Inflammatory macrophage treated with lipopolysaccharide for 4 hours (primary cell): Measurements from ENCODE around the gene SNX25.
"Not testable (repeated sequence)": the region's sequence is repeated elsewhere in the genome, so short reads cannot be mapped to it uniquely, and the experiment has no call there.

ENCODE experiments used
- DNase-seq: peaks from one replicate; pipeline ENCODE4 v3.0.0-alpha.2; 2020

SNX25 gene

DNA sequence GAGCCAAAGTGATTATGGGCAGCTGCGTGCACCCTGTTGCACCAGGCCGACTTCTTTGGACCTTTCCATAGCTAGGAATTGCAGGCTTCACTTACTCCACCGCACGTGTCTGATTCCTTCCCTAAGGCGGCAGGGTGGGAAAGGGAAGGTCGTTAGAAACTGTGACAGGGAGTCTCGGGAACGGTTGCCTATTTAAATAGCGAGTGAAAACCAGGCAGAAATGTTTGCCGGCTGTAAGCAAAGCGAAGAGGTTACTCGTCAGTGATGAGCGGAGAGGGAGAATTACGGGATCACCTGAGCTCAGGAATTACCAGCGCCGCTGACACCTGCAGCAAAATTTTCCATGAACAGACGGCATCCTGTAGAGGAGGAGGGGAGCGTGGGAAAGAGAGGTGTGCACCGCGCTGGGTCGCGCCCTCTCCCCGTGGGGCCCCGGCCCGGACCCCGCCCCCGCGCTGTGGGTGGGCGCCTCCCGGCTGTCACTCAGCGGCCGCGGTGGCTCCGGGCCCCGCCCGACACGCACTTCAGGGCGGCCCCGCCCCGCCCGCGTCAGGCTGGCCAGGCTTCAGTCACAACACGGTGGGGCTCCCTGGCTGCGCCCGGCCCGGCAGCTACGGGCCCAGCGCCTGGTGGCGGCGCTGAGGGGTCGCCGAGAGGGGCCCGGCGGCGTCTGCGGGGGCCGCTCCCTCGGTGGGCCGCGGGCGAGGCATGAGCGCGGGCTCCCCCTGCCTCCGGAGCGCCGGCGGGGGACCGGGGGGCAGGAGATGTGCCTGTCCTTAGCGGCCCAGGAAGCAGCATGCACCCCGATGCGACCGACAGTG, at the start of gene SNX25:
TSS of gene SNX25 (plus strand) at position 568 of the 821 bp plus-strand sequence. CDS start at position 797, 229 bp downstream.
- DNase-seq, result peak; percentile 70

DNA sequence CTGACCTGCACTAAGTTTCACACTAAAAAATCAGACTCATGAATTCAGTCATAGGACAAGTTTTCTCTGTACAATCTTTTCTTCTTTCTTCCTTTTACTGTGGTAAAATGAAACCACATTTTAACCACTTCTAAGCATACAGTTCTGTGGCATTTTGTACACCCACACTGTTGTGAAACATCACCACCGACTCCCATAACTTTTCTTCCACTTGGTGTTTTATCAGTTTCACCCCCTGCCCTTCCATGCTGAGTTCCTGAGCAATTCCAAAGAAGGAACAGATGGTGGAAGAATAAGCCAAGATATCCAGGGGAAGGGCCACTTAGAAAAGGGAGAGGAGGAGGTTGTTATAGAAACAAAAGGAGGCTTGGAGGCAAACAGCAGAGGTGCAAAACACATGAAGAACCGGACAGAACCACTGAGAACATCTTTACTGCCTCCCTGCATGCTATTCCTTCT, 43.8 kb upstream of the SNX25 start:
- DNase-seq, result peak; percentile 50

DNA sequence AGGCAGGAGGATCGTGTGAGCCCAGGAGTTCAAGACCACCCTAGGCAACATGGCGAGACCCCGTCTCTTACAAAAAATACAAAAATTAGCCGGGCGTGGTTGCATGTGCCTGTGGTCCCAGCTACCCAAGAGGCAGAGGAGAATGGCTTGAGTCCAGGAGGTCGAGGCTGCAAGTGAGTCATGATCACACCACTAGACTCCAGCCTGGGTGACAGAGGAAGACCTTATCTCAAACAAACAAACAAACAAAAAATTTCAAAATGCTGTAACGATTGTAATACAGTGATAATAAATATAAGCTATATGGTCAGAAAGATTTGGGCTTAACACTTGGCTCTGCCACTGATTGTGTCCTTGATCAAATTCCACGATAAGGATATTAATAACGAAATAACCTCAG, 42.2 kb upstream of the SNX25 start:
- no peak for DNase-seq

DNA sequence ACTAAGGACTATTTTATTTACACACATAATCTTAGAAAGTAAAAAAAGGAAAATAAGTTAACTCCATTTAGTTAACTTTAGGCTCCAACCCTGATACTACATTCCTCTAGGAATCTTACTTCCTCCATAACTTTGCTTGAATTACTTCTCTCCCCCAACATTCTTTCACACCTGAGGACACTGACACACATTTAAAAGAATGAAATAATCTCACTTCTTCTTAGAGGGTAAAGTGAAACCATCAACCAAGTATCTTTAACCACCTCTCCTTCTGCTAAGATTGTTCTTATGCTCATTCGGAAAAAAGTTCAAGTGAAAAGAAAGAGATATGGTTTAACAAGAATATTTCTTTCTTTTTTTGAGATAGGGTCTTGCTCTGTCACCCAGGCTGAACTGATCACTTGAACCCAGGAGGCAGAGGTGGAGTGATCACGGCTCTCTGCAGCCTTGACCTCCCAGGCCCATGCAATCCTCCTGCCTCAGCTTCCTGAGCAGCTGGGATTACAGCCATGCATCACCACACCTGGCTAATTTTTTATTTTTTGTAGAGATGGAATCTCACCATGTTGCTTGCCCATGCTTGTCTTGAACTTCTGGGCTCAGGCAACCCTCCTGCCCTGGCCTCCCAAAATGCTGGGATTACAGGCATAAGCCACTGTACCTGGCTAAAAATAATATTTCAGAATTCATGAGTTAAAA, 37.9 kb upstream of the SNX25 start:
- DNase-seq, result no peak

DNA sequence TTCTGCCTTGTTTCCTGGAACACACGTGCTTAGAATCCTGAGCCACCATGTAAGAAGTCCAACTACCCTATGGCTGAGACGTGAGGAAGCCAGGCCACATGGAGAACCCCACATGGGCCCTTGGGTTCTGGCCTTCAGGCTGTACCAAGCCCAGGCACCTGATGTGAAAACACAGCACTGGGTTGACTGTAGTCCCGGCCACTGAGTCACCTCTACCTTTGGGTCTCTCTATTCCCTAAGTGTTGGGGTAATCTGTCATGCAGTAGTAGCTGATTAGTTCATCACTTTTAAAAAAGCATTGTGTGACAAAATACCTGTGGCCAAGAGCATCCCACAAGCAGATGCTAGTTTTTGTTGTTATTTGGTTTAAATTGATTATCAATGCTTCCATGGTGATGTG, 29.9 kb upstream of the SNX25 start:
- no peak for DNase-seq

DNA sequence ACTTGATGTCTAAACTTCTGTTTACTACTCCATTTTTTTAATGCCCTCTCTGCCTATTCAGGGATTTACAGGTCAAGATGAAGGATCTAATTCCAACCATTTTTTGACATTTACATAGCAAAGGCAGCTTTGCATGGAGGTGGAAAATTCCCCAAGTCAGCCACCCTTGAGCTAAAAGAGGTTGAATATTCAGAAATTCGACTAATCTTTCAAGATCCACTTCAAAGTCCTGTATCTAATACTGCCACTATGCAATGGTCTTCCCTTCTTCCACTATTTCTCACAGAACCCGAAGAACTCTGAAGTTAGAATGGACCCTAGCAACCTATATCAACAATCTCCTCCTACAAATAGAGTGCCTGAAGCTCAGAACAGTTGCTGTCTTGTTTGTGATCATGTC, 27.2 kb upstream of the SNX25 start:
- DNase-seq, result no peak

DNA sequence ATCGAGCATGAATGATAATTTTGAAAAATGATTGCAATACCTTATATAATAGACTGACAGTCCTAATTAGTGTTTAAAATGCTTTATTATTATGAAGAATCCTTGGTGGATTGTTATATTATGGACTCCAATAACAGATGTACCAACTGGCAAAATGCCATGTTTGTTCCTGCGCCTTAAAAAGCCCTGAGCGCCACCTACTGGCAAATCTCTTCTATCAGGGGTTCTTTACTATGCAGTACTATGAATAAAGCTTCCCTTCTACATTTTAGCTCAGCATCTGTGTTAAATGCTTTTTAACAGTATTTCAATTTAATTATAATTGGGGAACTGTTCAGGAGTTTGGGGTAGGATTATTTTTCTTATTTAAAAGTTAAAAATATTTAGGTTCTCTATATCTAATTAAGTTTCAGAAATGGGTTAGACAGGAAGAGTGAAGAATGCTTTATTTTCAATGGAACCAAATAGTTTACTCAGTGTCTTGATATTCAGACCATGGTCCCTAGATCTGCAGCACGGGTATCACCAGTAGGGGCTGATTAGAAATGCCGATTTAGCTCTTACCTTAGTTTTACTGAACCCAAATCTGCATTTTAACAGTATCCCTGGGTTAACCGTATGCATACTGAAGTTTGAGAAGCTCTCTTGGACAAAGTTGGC, 25.6 kb upstream of the SNX25 start:
- peak; percentile 85 for DNase-seq

DNA sequence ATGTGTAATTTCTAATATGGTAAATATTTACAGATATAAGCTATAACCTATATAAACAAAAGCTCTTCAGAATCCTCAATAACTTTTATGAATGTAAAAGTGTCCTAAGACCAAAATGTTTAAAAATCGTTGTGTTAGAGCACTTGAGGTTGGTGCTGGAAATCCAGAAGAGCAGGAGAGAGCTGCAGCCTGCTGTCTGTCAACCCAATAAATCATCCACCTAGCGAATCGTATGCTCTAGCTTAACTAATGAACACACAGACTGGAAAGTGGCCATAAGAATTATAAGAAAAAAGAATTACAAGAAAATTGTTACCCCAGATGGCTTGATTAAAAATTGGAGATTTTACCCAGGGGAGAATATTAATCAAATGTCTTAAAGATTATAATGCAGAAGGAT, 22.6 kb upstream of the SNX25 start:
- no peak for DNase-seq

DNA sequence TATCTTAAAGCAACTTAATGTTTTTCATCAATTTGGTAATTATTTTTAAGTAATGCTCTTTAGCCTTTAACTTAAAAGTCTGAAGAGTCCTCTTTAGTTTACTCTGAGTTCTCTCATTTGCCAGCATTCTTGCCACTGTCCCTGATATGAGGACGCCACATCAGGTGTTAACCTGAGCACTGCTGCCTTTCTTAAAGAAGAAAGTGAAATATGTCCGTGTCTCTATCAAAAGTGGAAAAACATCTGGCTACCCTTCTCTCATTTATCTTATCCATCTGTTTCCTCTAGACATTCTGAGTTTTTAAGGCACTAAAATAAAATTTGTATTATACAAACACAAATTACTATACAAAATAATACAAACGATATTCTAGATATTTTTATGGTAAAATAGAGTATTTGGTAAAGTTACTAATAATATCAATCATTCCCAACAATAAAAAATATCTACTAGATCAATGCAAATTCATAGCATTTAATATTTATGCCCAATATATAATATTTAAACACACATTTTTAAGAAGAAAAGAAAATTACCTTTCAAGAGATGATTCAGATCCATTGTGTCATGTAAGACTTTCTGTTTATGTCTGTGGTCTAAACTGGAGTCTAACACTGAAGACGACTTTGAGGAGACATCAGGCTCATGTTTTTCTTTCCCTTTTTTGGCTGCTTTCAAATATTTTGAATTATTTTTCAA, 19.6 kb upstream of the SNX25 start:
- no peak for DNase-seq

DNA sequence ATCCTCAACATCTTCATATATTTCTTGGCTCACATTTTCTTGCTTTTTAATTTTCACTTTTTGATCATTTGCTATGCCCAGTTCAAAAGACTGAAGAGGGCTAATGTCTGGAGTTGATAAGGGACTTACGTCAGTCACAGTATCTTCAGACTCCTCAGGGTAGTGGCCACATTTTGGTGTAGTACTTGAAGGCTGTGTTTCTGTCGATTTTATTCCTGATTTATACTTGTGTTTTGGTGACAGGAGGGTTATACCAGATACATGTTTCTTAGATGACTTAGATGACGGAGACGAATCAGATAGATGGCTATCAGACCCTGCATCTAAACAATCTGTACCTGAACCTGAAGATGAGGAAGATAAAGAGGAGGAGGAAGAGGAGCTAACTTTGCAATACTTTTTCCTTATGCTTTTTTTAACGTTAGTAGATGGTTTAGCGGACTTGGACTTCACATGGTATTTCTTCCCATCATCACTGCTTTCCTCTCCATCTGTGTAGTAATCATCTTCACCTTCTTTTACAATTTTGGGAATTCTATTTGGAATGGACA, 19.0 kb upstream of the SNX25 start:
- DNase-seq, result no peak

DNA sequence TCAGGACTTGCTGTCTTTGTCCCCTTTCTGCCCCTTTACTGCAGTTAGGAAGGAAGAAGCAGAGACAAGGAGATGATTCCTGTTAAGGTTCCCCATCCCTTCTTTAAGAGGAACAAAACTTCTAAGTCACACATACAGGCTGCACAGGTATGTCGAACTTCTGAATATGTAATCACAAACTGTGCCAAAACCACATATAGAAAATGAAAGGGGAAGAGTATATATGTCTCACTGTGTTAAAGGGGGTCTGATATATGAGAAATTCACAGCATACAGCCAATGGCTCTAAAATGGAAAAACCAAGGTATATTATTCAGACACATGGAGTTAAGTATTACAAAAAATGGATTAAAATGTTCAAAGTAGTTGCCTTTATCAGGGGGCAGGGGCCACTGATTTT, 17.3 kb upstream of the SNX25 start:
- DNase-seq, result no peak

DNA sequence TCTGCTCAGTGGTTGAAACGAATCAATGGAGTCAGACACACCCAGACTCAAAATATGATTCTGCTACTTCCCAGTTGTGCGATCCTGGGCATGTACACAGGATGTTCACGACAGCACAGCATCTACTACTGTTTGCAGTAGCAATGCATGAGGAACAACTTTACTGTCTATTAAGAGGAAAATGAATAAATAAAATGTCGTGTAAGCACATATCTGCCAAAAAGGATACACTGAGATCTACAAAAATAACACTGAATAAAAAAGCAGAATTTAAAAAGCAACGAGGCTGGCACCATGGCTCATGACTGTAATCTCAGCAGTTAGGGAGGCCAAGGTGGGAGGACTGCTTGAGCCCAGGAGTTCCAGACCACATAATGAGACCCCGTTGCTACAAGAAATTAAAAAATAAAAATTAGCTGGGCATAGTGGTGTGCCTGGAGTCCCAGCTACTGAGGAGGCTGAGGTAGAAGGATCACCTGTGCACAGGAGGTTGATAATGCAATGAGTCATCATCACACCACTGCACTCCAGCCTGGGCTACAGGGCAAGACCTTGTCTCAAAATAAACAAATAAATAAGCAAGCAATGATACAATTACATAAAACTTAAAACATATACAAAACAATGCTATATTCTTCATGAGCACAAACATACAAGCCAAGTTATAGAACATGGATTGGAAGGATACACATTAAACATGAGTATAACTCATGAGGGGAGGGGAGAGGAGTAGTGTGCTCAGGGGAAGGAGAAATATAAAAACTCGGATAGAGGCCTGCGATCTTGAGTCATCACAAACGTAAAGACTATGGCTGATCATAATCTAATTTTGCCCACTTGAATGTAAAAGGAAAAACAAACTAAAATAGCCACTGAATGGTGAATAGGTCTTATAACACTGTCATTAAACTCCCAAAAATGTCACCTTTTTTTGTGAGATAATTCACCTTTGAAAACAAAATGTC, 14.2 kb upstream of the SNX25 start:
- DNase-seq, result no peak

DNA sequence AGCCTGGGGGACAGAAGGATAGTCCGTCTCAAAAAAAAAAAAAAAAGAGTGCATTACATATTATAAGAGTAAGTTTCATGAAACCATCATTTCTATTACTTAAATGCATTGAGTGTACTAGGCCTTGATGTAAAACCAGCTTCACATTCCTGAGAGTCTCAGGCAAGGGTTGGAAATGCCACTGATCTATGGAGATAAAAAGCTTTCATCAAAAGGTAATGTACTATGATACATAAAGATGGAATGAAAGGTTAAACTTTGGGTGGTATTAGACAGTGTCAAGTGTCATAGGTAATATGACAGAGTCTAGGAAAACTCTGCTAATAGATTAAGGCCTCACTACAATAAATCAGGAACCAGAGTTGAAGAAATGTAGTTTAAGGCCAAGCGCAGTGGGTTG, 13.0 kb upstream of the SNX25 start:
- no peak for DNase-seq

DNA sequence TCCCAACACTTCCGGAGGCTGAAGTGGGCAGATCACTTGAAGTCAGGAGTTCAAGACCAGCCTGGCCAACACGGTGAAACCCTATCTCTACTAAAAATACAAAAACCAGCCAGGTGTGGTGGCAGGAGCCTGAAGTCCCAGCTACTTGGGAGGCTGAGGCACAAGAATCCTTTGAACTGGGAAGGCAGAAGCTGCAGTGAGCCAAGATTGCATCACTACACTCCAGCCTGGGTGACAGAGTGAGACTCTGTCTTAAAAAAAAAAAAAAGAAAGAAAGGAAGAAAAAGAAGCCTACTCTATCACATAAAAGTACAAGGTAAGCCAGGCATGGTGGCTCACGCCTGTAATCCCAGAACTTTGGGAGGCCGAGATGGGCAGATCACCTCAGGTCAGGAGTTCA, 11.2 kb upstream of the SNX25 start:
- not testable (repeated sequence) for DNase-seq

DNA sequence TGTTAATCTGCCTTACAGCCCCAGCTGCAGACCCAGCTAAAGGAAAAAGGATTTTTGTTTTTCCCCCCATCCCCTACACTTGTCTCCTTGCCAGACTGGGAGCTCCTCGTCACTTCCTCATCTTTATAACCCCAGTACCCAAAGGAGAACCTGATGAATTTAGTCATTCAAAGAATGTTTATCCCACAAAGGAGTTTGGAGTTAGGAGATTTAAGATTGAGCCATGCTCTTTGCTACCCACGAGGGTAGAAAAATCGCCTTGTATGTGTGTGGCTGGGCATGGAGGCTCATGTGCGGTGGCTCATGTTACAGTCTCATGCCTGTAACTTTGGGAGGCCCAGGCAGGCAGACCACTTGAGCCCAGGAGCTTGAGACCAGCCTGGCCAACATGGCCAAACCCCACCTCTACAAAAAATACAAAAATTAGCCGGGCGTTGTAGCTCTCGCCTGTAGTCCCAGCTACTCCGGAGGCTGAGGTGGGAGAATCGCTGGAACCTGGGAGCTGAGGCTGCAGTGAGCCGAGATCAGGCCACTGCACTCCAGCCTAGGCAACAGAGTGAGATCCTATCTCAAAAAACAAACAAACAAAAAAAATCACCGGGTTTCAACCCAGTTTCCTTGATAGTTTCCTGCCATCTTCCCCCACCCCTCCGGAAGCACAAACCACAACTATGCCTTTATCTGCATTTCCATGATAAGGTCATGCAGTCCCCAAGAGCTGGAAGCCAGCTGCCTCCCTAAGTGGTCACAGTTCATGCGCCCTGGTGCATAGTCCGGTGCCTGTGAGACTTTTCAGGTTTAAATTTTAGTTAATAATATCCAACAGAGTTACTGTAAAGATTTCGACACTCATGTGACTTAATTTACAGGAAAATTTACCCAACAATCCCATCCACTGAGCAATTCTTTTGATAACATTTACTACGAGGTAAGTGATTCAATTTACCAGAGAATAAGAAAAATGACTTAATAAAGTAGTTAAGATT, 7.1 kb upstream of the SNX25 start:
- no peak for DNase-seq

DNA sequence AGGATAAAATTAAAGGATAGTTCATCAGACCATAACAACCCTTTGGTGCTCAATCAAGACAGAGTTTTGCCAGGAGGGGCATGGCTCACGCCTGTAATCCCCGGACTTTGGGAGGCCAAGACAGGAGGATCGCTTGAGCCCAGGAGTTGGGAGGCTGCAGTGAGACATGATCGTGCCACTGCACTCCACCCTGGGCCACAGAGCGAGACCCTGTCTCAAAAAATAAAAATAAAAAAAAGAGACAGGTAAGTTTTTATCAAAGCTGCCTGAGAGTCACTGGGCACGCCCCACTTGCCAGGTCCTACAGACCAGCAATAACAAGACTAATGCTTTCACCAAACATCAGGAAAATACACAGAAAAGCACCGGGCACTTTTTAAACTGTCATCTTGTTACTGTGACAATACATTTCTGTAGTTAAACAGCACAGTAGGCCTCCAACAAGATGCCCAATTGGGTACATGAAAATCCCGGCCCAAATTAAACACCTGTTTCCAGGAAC, 6.4 kb upstream of the SNX25 start:
- DNase-seq, result no peak

DNA sequence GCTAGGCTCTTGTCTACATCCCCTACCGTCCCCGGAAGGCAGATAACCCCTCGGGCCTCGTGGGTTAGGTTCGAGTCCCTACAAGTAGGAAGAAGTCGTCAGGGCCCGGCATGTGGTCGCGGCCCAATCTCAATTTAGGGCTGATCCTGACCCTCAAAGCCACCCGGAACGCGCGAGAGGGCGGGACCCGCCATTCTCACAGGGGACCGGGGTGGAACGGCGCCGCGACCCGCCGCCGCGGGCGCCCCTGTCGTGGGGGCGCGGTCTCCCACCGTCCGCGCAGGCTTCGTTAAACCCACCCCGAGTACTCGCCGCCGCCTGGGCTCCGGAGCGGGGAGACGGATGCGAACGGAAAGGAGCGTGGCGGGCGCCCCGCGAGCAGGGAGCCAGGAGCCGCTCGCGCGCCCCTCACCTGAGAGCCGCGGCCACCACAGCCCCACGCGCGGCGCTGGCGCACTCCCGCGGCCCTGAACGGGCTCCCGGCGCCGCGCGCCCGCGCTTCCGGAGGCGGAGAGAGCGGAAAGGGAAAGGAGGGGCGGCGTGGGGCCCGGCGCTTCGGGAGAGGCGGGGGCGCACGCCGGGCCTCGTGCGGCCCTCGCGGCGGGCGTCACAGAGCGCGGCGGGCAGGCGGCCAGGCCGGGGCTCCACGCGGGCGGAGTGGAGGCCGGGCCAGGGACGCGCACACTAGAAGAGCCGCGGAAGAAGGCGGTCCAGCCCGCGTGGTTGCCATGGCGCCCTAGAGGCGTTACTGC, 5.7 kb upstream of the SNX25 start, which contains the start of gene CFAP97:
TSS of gene CFAP97 (minus strand) at position 515 of the 752 bp plus-strand sequence. CDS start 12,804 bp downstream, outside the sequence.
- DNase-seq, result peak; percentile 85

DNA sequence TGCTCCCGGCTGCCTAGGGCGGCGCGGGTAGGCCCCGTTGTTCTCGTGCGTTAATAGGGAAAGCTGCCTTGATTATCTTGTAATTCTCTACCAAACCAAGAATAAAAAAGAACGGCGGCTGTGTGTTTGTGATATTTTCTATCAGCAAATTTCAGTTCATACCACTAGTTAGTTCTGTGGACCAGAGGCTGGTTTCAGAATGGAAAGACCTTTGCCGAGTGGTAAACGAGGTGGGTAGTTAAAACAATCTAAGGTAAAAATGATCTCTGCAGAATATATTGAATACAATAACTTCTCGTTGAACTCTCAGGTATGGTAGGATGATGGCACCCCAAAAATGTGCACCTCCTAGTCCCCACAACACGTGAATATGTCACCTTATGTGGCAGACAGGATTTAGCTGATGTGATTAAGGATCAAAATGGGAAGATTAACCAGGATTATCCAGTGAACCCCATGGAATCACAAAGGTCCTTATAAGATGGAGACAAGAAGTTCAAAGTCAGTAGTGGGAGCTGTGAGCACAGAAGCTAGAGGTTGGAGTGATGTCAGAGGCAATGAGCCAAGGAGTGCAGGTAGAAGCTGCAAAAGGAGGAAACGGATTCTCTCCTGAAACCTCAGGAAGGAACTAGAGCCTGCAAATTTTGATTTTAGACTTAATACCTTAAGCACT, 5.0 kb upstream of the SNX25 start:
- no peak for DNase-seq

DNA sequence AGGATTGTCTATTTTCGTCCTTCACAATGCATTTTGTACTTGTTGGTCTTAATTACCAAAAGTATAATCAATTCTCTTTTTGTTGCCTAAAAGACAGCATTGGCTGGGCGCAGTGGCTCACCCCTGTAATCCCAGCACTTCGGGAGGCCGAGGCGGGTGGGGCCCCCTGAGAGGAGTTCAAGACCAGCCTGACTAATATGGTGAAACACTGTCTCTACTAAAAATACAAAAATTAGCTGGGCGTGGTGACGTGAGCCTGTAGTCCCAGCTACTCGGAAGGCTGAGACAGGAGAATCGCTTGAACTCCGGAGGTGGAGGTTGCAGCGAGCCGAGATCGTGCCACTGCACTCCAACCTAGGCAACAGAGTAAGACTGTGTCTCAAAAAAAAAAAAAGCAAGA, 4.3 kb upstream of the SNX25 start:
- DNase-seq, result not testable (repeated sequence)
